H9 (cell line): ENCODE results near the gene YTHDC1. TPM values are rescaled to one million over a fixed set of nuclear protein-coding genes. Genes with fewer than 3 reads are reported as not detected.

ENCODE experiments used
- DNase-seq: peaks from one replicate; pipeline ENCODE4 v3.0.0-alpha.2; 2017
- H2AFZ ChIP-seq: one replicate; pipeline ENCODE4 v1.6.1; 2013; ENCODE audit warnings: mild to moderate bottlenecking, low read length, control low read depth, moderate library complexity
- H2AK5ac ChIP-seq: 2 replicates; pipeline ENCODE4 v1.6.1; 2013; ENCODE audit warnings: low read length, control low read depth, mixed read lengths; ENCODE audit not compliant: insufficient read length
- H2BK120ac ChIP-seq: one replicate; pipeline ENCODE4 v1.6.1; 2013; ENCODE audit warnings: low read depth, mild to moderate bottlenecking, low read length, control low read depth, inconsistent platforms; ENCODE audit not compliant: poor library complexity, severe bottlenecking
- H2BK12ac ChIP-seq: 2 replicates; pipeline ENCODE4 v1.6.1; 2013; ENCODE audit warnings: low read length, control low read depth, mixed read lengths, low read depth; ENCODE audit not compliant: insufficient read length
- H2BK15ac ChIP-seq: 2 replicates; pipeline ENCODE4 v1.6.1; 2013; ENCODE audit warnings: low read depth, low read length, control low read depth
- H2BK20ac ChIP-seq: one replicate; pipeline ENCODE4 v1.6.1; 2013; ENCODE audit warnings: low read depth, mild to moderate bottlenecking, low read length, control low read depth, inconsistent platforms; ENCODE audit not compliant: poor library complexity, severe bottlenecking
- H2BK5ac ChIP-seq: 2 replicates; pipeline ENCODE4 v1.6.1; 2013; ENCODE audit warnings: low read length, control low read depth, mixed read lengths; ENCODE audit not compliant: insufficient read length
- H3K14ac ChIP-seq: 2 replicates; pipeline ENCODE4 v1.6.1; 2013; ENCODE audit warnings: low read length, control low read depth; ENCODE audit not compliant: insufficient read depth
- H3K18ac ChIP-seq: 2 replicates; pipeline ENCODE4 v1.6.1; 2013; ENCODE audit warnings: low read depth, mild to moderate bottlenecking, mixed read lengths, low read length, control low read depth; ENCODE audit not compliant: insufficient read length
- H3K23ac ChIP-seq: 2 replicates; pipeline ENCODE4 v1.6.1; 2013; ENCODE audit warnings: low read length, control low read depth, mixed read lengths, low read depth; ENCODE audit not compliant: insufficient read length
- H3K23me2 ChIP-seq: 2 replicates; pipeline ENCODE4 v1.6.1; 2013; ENCODE audit warnings: low read depth, mild to moderate bottlenecking, mixed read lengths, low read length, control low read depth; ENCODE audit not compliant: insufficient read length, poor library complexity, severe bottlenecking
- H3K27ac ChIP-seq: 2 replicates; pipeline ENCODE4 v1.5.1; 2013; ENCODE audit warnings: low read length, control low read depth, mixed read lengths, low read depth; ENCODE audit not compliant: insufficient read length
- H3K27me3 ChIP-seq: 2 replicates; pipeline ENCODE4 v1.6.1; 2013; ENCODE audit warnings: low read length, control low read depth, inconsistent platforms; ENCODE audit not compliant: insufficient read depth
- H3K4ac ChIP-seq: 2 replicates; pipeline ENCODE4 v1.6.1; 2013; ENCODE audit warnings: low read depth, mild to moderate bottlenecking, control low read depth, inconsistent platforms, low read length, moderate library complexity
- H3K4me1 ChIP-seq: 2 replicates; pipeline ENCODE4 v1.6.1; 2013; ENCODE audit warnings: low read length, control low read depth, inconsistent platforms; ENCODE audit not compliant: insufficient read depth
- H3K4me2 ChIP-seq: 2 replicates; pipeline ENCODE4 v1.6.1; 2013; ENCODE audit warnings: low read length, control low read depth, mixed read lengths; ENCODE audit not compliant: insufficient read length, insufficient read depth
- H3K56ac ChIP-seq: 2 replicates; pipeline ENCODE4 v1.6.1; 2013; ENCODE audit warnings: low read depth, mild to moderate bottlenecking, mixed read lengths, low read length, control low read depth; ENCODE audit not compliant: insufficient read length
- H3K79me1 ChIP-seq: 2 replicates; pipeline ENCODE4 v1.6.1; 2013; ENCODE audit warnings: low read depth, mild to moderate bottlenecking, moderate library complexity, low read length, control low read depth, inconsistent platforms; ENCODE audit not compliant: insufficient read depth, poor library complexity, severe bottlenecking
- H3K79me2 ChIP-seq: 2 replicates; pipeline ENCODE4 v1.6.1; 2013; ENCODE audit warnings: low read length, control low read depth, inconsistent platforms; ENCODE audit not compliant: insufficient read depth
- H3K9ac ChIP-seq: 2 replicates; pipeline ENCODE4 v1.6.1; 2013; ENCODE audit warnings: low read length, control low read depth, mixed read lengths; ENCODE audit not compliant: insufficient read length; ENCODE audit errors: extremely low read depth
- H3K9me3 ChIP-seq: one replicate; pipeline ENCODE4 v1.6.1; 2013; ENCODE audit warnings: low read depth, low read length, inconsistent platforms; ENCODE audit not compliant: control insufficient read depth
- H3T11ph ChIP-seq: one replicate; pipeline ENCODE4 v1.6.1; 2013; ENCODE audit warnings: mild to moderate bottlenecking, low read length, control low read depth, inconsistent platforms
- H4K20me1 ChIP-seq: one replicate; pipeline ENCODE4 v1.6.1; 2013; ENCODE audit not compliant: control insufficient read depth, insufficient read length, insufficient read depth
- H4K5ac ChIP-seq: 2 replicates; pipeline ENCODE4 v1.6.1; 2013; ENCODE audit warnings: low read depth, mild to moderate bottlenecking, mixed read lengths, low read length, control low read depth; ENCODE audit not compliant: insufficient read length
- H4K8ac ChIP-seq: replicated peaks from 2 replicates; pipeline ENCODE4 v1.6.1; 2013; ENCODE audit warnings: low read length, control low read depth, mixed read lengths, low read depth; ENCODE audit not compliant: insufficient read length
- H4K91ac ChIP-seq: 2 replicates; pipeline ENCODE4 v1.6.1; 2013; ENCODE audit warnings: low read depth, mild to moderate bottlenecking, moderate library complexity, mixed read lengths, low read length, control low read depth; ENCODE audit not compliant: insufficient read length
- H3K27ac Mint-ChIP-seq, 3 experiments: 2 replicates in 2 of 3; 3 replicates in 1 of 3; pipeline ENCODE4 v1.8.0; 2020 to 2021; ENCODE audit warnings: mixed read lengths in 3 of 3, mild to moderate bottlenecking in 1 of 3, moderate library complexity in 1 of 3
- H3K27me3 Mint-ChIP-seq: 2 replicates; pipeline ENCODE4 v1.8.0; 2021; ENCODE audit warnings: low read depth, mild to moderate bottlenecking, moderate library complexity, mixed read lengths
- H3K36me3 Mint-ChIP-seq, 3 experiments: 2 replicates in 2 of 3; 3 replicates in 1 of 3; pipeline ENCODE4 v1.8.0; 2020 to 2021; ENCODE audit warnings: low read depth in 3 of 3, mixed read lengths in 3 of 3; ENCODE audit not compliant: insufficient read depth in 1 of 3
- H3K4me1 Mint-ChIP-seq, 2 experiments: 2 replicates each; pipeline ENCODE4 v1.8.0; 2020; ENCODE audit warnings: mixed read lengths in 2 of 2
- H3K4me3 Mint-ChIP-seq, 2 experiments: 2 replicates in 1 of 2; 3 replicates in 1 of 2; pipeline ENCODE4 v1.8.0; 2020 to 2021; ENCODE audit warnings: mild to moderate bottlenecking in 2 of 2, mixed read lengths in 2 of 2, moderate library complexity in 1 of 2
- H3K9me3 Mint-ChIP-seq, 2 experiments: 2 replicates in 1 of 2; 3 replicates in 1 of 2; pipeline ENCODE4 v1.8.0; 2020; ENCODE audit warnings: mild to moderate bottlenecking in 2 of 2, mixed read lengths in 2 of 2, moderate library complexity in 1 of 2
- CTCF ChIP-seq: fragments of 200-600 bp; sonication (generic); conservative IDR thresholded peaks from 3 replicates; pipeline ENCODE4 v1.8.0; 2021; ENCODE audit warnings: antibody characterized with exemption, mild to moderate bottlenecking
- WGBS: extraction: QIAGEN DNeasy Blood & Tissue Kit; methylation state at CpG from one replicate; pipeline ENCODE4 v1.1.7; 2013; ENCODE audit warnings: missing lambda C conversion rate, low lambda C conversion rate, mixed read lengths; ENCODE audit not compliant: insufficient read length; ENCODE audit errors: extremely low coverage; 5-methylcytosine and 5-hydroxymethylcytosine counted together
- total RNA-seq: library from RNA; stranded (reverse); gene quantifications from 2 replicates; pipeline ENCODE4 v1.2.1, GENCODE V29; 2021

The YTHDC1 gene
- total RNA-seq, 1 experiment from 2014 or later, result 158 TPM

GRCh38 chr4:68378226-68378625 lies 28.3 kb upstream of the YTHDC1 start:
- Histone ChIP-seq H2AFZ (no peak overlapping the region), H2BK15ac (no peak overlapping the region), H4K8ac (no peak overlapping the region), H3K23ac (no peak overlapping the region), H2AK5ac (no peak overlapping the region), H3K79me1 (no peaks in the 10 kb centered on the region), H3K56ac (no peak overlapping the region), H4K91ac (no peak overlapping the region), H4K5ac (no peak overlapping the region), H3K23me2 (no peaks in the 10 kb centered on the region), H3K14ac (no peak overlapping the region), H3T11ph (no peak overlapping the region), H3K27me3 (no peaks in the 10 kb centered on the region), H4K20me1 (no peaks in the 10 kb centered on the region), H3K4me1 (no peaks in the 10 kb centered on the region; the same call in 1 of the 2 replicates), H3K9ac (no peak overlapping the region), H3K9me3 (no peaks in the 10 kb centered on the region), H3K79me2 (no peaks in the 10 kb centered on the region), H2BK120ac (no peak overlapping the region), H3K27ac (no peak overlapping the region), H2BK12ac (no peak overlapping the region), H3K4me2 (no peak overlapping the region), H3K18ac (no peak overlapping the region), H2BK5ac (no peak overlapping the region), H3K4ac (no peak overlapping the region), H2BK20ac (no peak overlapping the region)
- H3K9me3 Mint-ChIP-seq, result no peaks in the 10 kb centered on the region
- H3K27ac Mint-ChIP-seq, result no peak overlapping the region
- no peak for TF ChIP-seq CTCF
- no peak for DNase-seq
- H3K4me1 Mint-ChIP-seq, result peaks cover 51 to 54% of the 10 kb centered on the region in 2 experiments
- no peaks in the 10 kb centered on the region for H3K27me3 Mint-ChIP-seq
- no peaks in the 10 kb centered on the region for H3K36me3 Mint-ChIP-seq
- WGBS, result no CpG with 5 or more reads among the region's 5 CpGs
- H3K4me3 Mint-ChIP-seq, result no peak overlapping the region
